Peyer's patch (tissue), 4 donors: ENCODE results near the gene PLAC1.

Experiments used
- POLR2A ChIP-seq, 2 donors: fragments of 450-650 bp; IDR thresholded peaks; one replicate each; pipeline ENCODE4 v1.5.1; 2017; ENCODE audit warnings: antibody characterized with exemption in 2 of 2, mild to moderate bottlenecking in 2 of 2, moderate library complexity in 2 of 2
- TF ChIP-seq, protein P1 (sequence below), 6 experiments: fragments of 450-650 bp in 4 of 6; fragments of 200-600 bp in 2 of 6; sonication (generic) in 1 of 6; IDR thresholded peaks; one replicate each; pipeline ENCODE4 v1.5.1; 2017 to 2019; ENCODE audit warnings: antibody characterized with exemption in 6 of 6, mild to moderate bottlenecking in 3 of 6, moderate library complexity in 1 of 6

DNA sequence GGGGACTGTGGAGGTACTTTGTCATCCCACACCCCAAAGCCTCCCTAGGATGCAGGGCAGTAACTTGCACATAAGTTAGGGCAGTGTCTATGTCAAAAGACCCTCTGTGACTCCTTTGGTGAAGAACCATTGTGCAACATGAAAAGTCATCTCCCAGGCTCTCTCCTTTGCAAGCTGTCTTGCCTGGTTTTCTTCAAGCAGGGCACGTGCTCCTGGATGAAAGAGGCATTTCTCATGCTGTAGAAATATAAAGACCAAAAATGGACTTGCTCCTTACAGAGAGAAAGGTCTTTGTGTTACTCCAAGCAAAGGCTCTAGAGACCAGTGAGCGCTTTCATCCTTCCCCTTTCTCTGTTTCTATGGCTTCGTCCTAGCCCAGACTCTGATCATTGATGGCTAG lies 44.9 kb downstream of the PLAC1 start:
- TF ChIP-seq, protein P1, sequence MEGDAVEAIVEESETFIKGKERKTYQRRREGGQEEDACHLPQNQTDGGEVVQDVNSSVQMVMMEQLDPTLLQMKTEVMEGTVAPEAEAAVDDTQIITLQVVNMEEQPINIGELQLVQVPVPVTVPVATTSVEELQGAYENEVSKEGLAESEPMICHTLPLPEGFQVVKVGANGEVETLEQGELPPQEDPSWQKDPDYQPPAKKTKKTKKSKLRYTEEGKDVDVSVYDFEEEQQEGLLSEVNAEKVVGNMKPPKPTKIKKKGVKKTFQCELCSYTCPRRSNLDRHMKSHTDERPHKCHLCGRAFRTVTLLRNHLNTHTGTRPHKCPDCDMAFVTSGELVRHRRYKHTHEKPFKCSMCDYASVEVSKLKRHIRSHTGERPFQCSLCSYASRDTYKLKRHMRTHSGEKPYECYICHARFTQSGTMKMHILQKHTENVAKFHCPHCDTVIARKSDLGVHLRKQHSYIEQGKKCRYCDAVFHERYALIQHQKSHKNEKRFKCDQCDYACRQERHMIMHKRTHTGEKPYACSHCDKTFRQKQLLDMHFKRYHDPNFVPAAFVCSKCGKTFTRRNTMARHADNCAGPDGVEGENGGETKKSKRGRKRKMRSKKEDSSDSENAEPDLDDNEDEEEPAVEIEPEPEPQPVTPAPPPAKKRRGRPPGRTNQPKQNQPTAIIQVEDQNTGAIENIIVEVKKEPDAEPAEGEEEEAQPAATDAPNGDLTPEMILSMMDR (IDR thresholded peaks at IDR 0.05), result no peak
- TF ChIP-seq POLR2A (IDR thresholded peaks at IDR 0.05), result no peak
